ENCODE results near the gene ANKFN1. TPM values are rescaled to one million over a fixed set of nuclear protein-coding genes. Genes with fewer than 3 reads are reported as not detected.

ANKFN1 gene
- total and polyA plus RNA-seq, 10 of the 15 experiments (the other 5 are each of a cell fraction or from before 2014, with no cell fraction given), result 0.19 TPM; not detected in 9

- TF ChIP-seq SREBF1 (IDR thresholded peaks at IDR 0.05; ENCODE audit: low read length) (no peak), CBX3 (IDR thresholded peaks at IDR 0.05; ENCODE audit: borderline replicate concordance, low read depth) (no peak), CEBPZ (IDR thresholded peaks at IDR 0.05; ENCODE audit: low read depth, low read length) (no peak), NR2C2 (IDR thresholded peaks at IDR 0.05; ENCODE audit: borderline replicate concordance, control insufficient read depth, insufficient read length, low read depth) (no peak), ATF2 (IDR thresholded peaks at IDR 0.05; ENCODE audit: low read length) (no peak), TBL1XR1 (IDR thresholded peaks at IDR 0.05; ENCODE audit: low read depth, low read length) (no peak), WRNIP1 (IDR thresholded peaks at IDR 0.05; ENCODE audit: borderline replicate concordance, low read depth, low read length) (no peak), NFXL1 (IDR thresholded peaks at IDR 0.05; ENCODE audit: borderline replicate concordance) (no peak), RUNX3 (IDR thresholded peaks at IDR 0.05; ENCODE audit: low read length) (no peak), SUZ12 (IDR thresholded peaks at IDR 0.05; ENCODE audit: unreplicated experiment) (no peak), FOXM1 (IDR thresholded peaks at IDR 0.05; ENCODE audit: low read depth, low read length) (no peak), SIX5 (IDR thresholded peaks at IDR 0.05; ENCODE audit: low read depth, low read length, severe bottlenecking) (no peak), EZH2 (IDR thresholded peaks at IDR 0.05; ENCODE audit: borderline replicate concordance, control insufficient read depth, low read depth, low read length) (no peak), CEBPB (IDR thresholded peaks at IDR 0.05; ENCODE audit: borderline replicate concordance in 1 of 2, low read depth in 2 of 2, low read length in 2 of 2) (no peak), MYB (IDR thresholded peaks at IDR 0.05; ENCODE audit: borderline replicate concordance, low read depth, low read length) (no peak), MYC (IDR thresholded peaks at IDR 0.05; ENCODE audit: insufficient read depth, insufficient read length, insufficient replicate concordance, low read length, severe bottlenecking) (no peak), PAX5 (IDR thresholded peaks at IDR 0.05; ENCODE audit: borderline replicate concordance, low read depth, low read length) (no peak)
- H3K4me1 ChIP-seq (ENCODE audit: control insufficient read depth, insufficient read depth, low read length), result no peaks in the 10 kb centered on the region
- ATAC-seq, result no peak
- no peaks in the 10 kb centered on the region for H4K20me1 ChIP-seq (ENCODE audit: control insufficient read depth, insufficient read depth)
- H3K4me2 ChIP-seq (ENCODE audit: control insufficient read depth, insufficient read depth), result no peak overlapping the region
- H3K4me3 ChIP-seq, result no peak overlapping the region
- H3K27ac ChIP-seq (ENCODE audit: control insufficient read depth, insufficient read depth), result no peak overlapping the region
- RAD21 ChIA-PET (ENCODE audit: unreplicated experiment), result no interaction called here
- 44% methylated on average over 7 of the region's 7 CpGs for WGBS (ENCODE audit: insufficient coverage, insufficient replicate concordance, low lambda C conversion rate, missing lambda C conversion rate)
- H3K36me3 ChIP-seq (ENCODE audit: control insufficient read depth in 2 of 2, insufficient read depth in 2 of 2, low read length in 1 of 2), result no peaks in the 10 kb centered on the region
- no peak for FAIRE-seq
- no peaks in the 10 kb centered on the region for H3K79me2 ChIP-seq (ENCODE audit: control insufficient read depth, insufficient read depth, low read length)
- no peak overlapping the region for H2AFZ ChIP-seq (ENCODE audit: control insufficient read depth, low read depth, low read length)
- DNase-seq (ENCODE audit: low read depth, low spot score), result no peak
- H3K27me3 ChIP-seq (replicated peaks in 1 of 2; ENCODE audit: control insufficient read depth in 2 of 2, insufficient read depth in 2 of 2, low read length in 1 of 2), result no peaks in the 10 kb centered on the region
- in situ Hi-C loops (cut with MboI), result no loop called here
- CTCF ChIA-PET, result interaction anchor here (0.6 kb wide), 1 partner anchor 8 kb away, joined by 3 read pairs; no protein-coding TSS in a partner anchor
- POLR2A ChIA-PET, result no interaction called here
- no TSS peak for BruUV-seq (replicated peaks)
- intact Hi-C loops (cut with micrococcal nuclease; ENCODE audit: unreplicated experiment), result no loop called here
- no peaks in the 10 kb centered on the region for H3K9me3 ChIP-seq (replicated peaks; ENCODE audit: control insufficient read depth, insufficient read depth, low read length)
- SMC1A ChIA-PET (ENCODE audit: uncharacterized antibody, unreplicated experiment), result no interaction called here
- no peak overlapping the region for H3K9ac ChIP-seq (ENCODE audit: control insufficient read depth, insufficient read depth, low read length)
Observed at GRCh38 chr17:56141046-56141839, 12.0 kb upstream of the ANKFN1 start.
